Transverse colon (tissue), 4 donors: ENCODE measurements around the gene ZBTB7A. TPM values are rescaled to one million over a fixed set of nuclear protein-coding genes. Genes with fewer than 3 reads are reported as not detected.
"Not testable (repeated sequence)": the region's sequence is repeated elsewhere in the genome, so short reads cannot be mapped to it uniquely, and the experiment has no call there.

Experiments
- DNase-seq: peaks from one replicate; pipeline ENCODE4 v3.0.0-alpha.2; 2019
- H3K27ac ChIP-seq, 4 donors: fragments of 200-600 bp; sonication (generic); 2 replicates each; pipeline ENCODE4 v1.5.1; 2016 to 2018; ENCODE audit warnings: inconsistent platforms in 4 of 4
- H3K27me3 ChIP-seq: fragments of 200-600 bp; sonication (generic); 2 replicates; pipeline ENCODE4 v1.5.1; 2017; ENCODE audit warnings: inconsistent platforms
- H3K36me3 ChIP-seq, 4 donors: fragments of 200-600 bp; sonication (generic); 2 replicates each; pipeline ENCODE4 v1.5.1; 2017 to 2019; ENCODE audit warnings: inconsistent platforms in 4 of 4
- H3K4me1 ChIP-seq, 4 donors: fragments of 200-600 bp; sonication (generic); 2 replicates each; pipeline ENCODE4 v1.5.1; 2017 to 2020; ENCODE audit warnings: inconsistent platforms in 4 of 4
- H3K4me3 ChIP-seq, 4 donors: fragments of 200-600 bp; sonication (generic); 1 replicate in 1 of 4; 2 replicates in 3 of 4; pipeline versions ENCODE4 v1.5.1 to v1.6.1; 2017 to 2019; ENCODE audit warnings: inconsistent platforms in 4 of 4
- H3K9me3 ChIP-seq, 2 donors: fragments of 200-600 bp; sonication (generic); 2 replicates each; pipeline ENCODE4 v1.5.1; 2017 to 2019; ENCODE audit warnings: inconsistent platforms in 2 of 2
- EP300 ChIP-seq: sonication (generic); formaldehyde crosslinking; IDR thresholded peaks from one replicate; pipeline ENCODE4 v1.6.1; 2017; ENCODE audit warnings: antibody characterized with exemption, low read depth
- POLR2A ChIP-seq: fragments of 450-650 bp; IDR thresholded peaks from one replicate; pipeline ENCODE4 v1.6.1; 2016; ENCODE audit warnings: antibody characterized with exemption, mild to moderate bottlenecking, moderate library complexity
- POLR2AphosphoS5 ChIP-seq, 3 donors: sonication (generic); formaldehyde crosslinking; IDR thresholded peaks; one replicate each; pipeline ENCODE4 v1.6.1; 2016; ENCODE audit warnings: antibody characterized with exemption in 3 of 3
- WGBS, 2 donors: methylation state at CpG; one replicate each; pipeline ENCODE4 v1.1.5; 2018; ENCODE audit warnings: low coverage in 1 of 2; 5-methylcytosine and 5-hydroxymethylcytosine counted together
- in situ Hi-C, 4 donors: fragments of 200-750 bp; cut with MboI; loops; one replicate each; pipeline versions ENCODE4 v1.15.0 to v1.15.1; 2017; ENCODE audit warnings: low sequenced_read_pairs in 3 of 4, low pct_ligation_motif_present in 1 of 4, low pct_unique_long_range_greater_than_20kb in 1 of 4
- intact Hi-C: fragments of 100-400 bp; cut with DNase I; formaldehyde crosslinking; loops from one replicate; pipeline ENCODE4 v1.15.1; 2023; ENCODE audit warnings: low total_unique reads
- total RNA-seq, 4 donors: library from RNA; depleted of rRNA; stranded (reverse); fragments of >200 nt; gene quantifications; one replicate each; pipeline ENCODE4 v1.1.0, GENCODE V29; 2016
- TF ChIP-seq, protein P1 (sequence below), 5 experiments: fragments of 200-600 bp in 3 of 5; fragments of 450-650 bp in 2 of 5; sonication (generic) in 3 of 5; IDR thresholded peaks; 1 replicate in 2 of 5; 2 replicates in 3 of 5; pipeline ENCODE4 v1.5.1; 2016 to 2017; ENCODE audit warnings: antibody characterized with exemption in 5 of 5, inconsistent platforms in 3 of 5, mild to moderate bottlenecking in 2 of 5, moderate library complexity in 1 of 5

ZBTB7A gene
- total RNA-seq, 4 donors from 2014 or later = 101 to 224 (median 141) TPM

DNA sequence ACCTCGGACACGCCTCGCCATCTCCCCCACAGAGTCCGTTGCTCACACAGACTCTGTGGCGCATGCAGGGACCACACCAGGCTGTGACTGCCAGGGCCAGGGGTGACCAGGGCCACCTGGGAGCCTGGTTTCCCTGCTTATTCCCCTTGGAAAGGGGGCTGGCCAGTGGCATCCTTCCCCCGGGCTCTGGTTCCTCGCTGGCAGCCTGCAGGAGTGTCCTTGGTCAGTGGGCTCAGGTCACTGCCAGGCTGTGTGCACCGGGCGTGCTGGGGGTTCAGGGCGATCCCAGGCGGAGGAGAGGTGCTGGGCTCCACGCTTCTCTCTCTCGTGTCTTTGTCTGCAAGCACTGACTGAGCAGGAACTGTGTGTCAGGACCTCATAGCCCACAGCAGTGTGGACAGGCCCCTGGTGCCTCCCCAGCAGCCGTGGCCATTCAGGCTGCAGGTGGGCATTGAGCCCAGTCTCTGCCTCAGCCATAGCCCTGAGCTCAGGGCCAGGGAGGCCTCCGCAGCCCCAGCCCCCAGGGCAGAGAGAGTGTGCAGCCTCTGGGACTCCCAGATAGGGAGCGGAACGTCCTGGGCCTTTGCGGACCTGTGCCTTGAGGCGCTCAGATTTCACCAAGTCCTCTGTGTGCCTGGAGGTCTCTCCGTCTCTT is 52.7 kb downstream of the ZBTB7A start:
- WGBS, 2 donors = 97% methylated on average over 14 of the region's 20 CpGs; no CpG with 5 or more reads in 1 of the 2 donors
- Histone ChIP-seq H3K4me1 (peaks cover 39 to 73% (median 51%) of the 10 kb centered on the region in 4 donors), H3K36me3 (peaks cover 0 to 8% (median 0%) of the 10 kb centered on the region in 4 donors), H3K27ac (peak overlapping the region; percentile 59 to 82 (median 68)), H3K4me3 (no peak overlapping the region), H3K9me3 (no peaks in the 10 kb centered on the region), H3K27me3 (no peaks in the 10 kb centered on the region)
- no peak for DNase-seq
- in situ Hi-C loops (no loop called here), intact Hi-C loops (no loop called here)
- TF ChIP-seq, protein P1, sequence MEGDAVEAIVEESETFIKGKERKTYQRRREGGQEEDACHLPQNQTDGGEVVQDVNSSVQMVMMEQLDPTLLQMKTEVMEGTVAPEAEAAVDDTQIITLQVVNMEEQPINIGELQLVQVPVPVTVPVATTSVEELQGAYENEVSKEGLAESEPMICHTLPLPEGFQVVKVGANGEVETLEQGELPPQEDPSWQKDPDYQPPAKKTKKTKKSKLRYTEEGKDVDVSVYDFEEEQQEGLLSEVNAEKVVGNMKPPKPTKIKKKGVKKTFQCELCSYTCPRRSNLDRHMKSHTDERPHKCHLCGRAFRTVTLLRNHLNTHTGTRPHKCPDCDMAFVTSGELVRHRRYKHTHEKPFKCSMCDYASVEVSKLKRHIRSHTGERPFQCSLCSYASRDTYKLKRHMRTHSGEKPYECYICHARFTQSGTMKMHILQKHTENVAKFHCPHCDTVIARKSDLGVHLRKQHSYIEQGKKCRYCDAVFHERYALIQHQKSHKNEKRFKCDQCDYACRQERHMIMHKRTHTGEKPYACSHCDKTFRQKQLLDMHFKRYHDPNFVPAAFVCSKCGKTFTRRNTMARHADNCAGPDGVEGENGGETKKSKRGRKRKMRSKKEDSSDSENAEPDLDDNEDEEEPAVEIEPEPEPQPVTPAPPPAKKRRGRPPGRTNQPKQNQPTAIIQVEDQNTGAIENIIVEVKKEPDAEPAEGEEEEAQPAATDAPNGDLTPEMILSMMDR (IDR thresholded peaks at IDR 0.05) = no peak
- no peak for TF ChIP-seq POLR2AphosphoS5 (IDR thresholded peaks at IDR 0.05)

DNA sequence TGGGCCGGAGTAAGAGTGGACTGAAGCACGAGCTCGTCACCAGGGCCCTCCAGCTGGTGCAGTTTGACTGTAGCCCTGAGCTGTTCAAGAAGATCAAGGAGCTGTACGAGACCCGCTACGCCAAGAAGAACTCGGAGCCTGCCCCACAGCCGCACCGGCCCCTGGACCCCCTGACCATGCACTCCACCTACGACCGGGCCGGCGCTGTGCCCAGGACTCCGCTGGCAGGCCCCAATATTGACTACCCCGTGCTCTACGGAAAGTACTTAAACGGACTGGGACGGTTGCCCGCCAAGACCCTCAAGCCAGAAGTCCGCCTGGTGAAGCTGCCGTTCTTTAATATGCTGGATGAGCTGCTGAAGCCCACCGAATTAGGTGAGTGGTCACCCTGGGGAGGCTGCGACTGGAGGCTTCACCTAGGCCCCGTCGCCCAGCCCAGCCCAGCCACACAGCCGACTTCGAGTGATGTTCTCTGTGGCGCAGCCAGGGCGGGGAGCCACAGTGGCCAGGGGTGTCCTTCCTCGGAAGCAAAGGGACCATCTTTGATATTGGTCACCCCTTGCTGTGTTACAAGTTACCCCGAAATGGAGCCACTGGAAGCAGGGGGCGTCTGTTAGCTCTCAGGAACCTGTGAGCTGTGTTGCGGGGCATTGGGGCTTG is 53.6 kb downstream of the ZBTB7A start:
- Histone ChIP-seq H3K4me3 (no peak overlapping the region), H3K9me3 (no peaks in the 10 kb centered on the region), H3K4me1 (peaks cover 47 to 80% (median 60%) of the 10 kb centered on the region in 4 donors), H3K36me3 (peaks cover 0 to 8% (median 0%) of the 10 kb centered on the region in 4 donors), H3K27me3 (no peaks in the 10 kb centered on the region), H3K27ac (peak overlapping the region; percentile 62 to 82 (median 68))
- in situ Hi-C loops (no loop called here), intact Hi-C loops (no loop called here)
- 96% methylated on average over 32 of the region's 33 CpGs; no CpG with 5 or more reads in 1 of the 2 donors for WGBS, 2 donors
- TF ChIP-seq POLR2A = no peak
- TF ChIP-seq, protein P1 (IDR thresholded peaks at IDR 0.05) = no peak
- no peak for TF ChIP-seq EP300
- TF ChIP-seq POLR2AphosphoS5 (IDR thresholded peaks at IDR 0.05) = no peak
- DNase-seq = no peak

DNA sequence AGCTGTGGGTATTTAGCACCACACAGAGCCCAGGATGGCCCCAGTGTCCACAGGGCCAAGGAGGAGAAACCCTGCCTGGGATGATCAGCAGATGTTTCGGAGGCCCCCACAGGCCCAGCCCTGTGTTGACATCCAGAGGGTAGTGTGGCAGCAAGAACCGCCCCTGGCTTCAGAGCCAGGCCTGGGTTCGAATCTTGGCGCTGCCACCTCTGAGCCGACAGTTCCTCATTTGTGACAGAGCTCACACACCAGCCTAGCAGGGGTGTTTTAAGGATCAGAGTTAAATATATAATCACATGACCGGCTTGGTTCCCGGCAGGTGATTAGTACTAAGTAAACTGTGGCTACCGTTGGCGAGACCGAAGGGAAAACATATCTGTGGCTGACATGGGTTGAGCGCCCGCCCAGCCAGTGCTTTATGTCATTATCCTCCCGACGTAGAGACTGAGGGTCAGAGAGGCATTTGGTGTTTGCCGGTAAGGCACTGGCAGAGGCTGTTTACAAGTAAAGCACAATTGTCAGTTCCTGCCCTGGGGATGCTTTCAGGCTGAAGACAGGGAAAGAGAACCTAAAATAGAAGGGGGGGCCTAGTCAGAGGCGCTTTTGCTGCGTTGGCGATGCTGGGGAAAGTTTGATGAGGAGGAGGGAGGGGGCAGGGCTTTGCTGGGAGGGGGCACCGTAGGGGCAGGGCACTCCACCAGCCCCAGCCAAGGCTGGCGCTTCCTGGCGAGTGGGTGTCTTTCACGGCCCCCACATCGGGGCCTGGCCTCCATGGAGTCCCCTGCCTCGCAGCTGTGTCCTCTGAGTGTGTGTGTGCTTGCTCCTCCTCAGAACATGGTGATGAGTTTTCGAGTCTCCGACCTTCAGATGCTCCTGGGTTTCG is 54.4 kb downstream of the ZBTB7A start:
- 54% methylated on average over 27 of the region's 27 CpGs; no CpG with 5 or more reads in 1 of the 2 donors for WGBS, 2 donors
- in situ Hi-C loops (no loop called here), intact Hi-C loops (no loop called here)
- no peak overlapping the region for H3K4me3 ChIP-seq
- H3K27ac ChIP-seq = peak overlapping the region; percentile 62 to 82 (median 68)
- peaks cover 0 to 8% (median 0%) of the 10 kb centered on the region in 4 donors for H3K36me3 ChIP-seq
- H3K27me3 ChIP-seq = no peaks in the 10 kb centered on the region
- peaks cover 47 to 80% (median 60%) of the 10 kb centered on the region in 4 donors for H3K4me1 ChIP-seq
- DNase-seq = peak; percentile 38
- no peaks in the 10 kb centered on the region for H3K9me3 ChIP-seq
- TF ChIP-seq POLR2AphosphoS5 (IDR thresholded peaks at IDR 0.05) = peak in 2 of 3 donors; percentile 12 to 44
- TF ChIP-seq POLR2A = no peak
- TF ChIP-seq EP300 = no peak

DNA sequence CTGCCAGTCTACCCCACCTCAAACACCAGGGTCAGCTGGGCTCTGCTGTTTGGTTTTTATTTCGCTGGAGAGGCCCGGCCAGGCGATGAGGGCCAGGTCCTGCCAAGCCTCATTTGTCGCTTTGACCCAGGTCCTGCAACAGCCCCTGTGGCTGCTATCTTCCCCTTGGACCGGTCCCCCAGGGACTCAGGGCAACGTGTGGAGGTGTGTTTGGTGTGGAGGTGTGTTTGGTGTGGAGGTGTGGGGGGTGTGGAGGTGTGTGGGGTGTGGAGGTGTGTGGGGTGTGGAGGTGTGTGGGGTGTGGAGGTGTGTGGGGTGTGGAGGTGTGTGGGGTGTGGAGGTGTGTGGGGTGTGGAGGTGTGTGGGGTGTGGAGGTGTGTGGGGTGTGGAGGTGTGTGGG is 55.3 kb downstream of the ZBTB7A start:
- H3K4me3 ChIP-seq, in situ Hi-C loops, H3K36me3 ChIP-seq, H3K9me3 ChIP-seq, H3K27me3 ChIP-seq, DNase-seq, intact Hi-C loops: not testable (repeated sequence)
- H3K27ac ChIP-seq = peak overlapping the region; percentile 90 to 93 (median 91)
- peaks cover 50 to 83% (median 64%) of the 10 kb centered on the region in 4 donors for H3K4me1 ChIP-seq
- WGBS, 2 donors = 66% methylated on average over 6 of the region's 6 CpGs; no CpG with 5 or more reads in 1 of the 2 donors

DNA sequence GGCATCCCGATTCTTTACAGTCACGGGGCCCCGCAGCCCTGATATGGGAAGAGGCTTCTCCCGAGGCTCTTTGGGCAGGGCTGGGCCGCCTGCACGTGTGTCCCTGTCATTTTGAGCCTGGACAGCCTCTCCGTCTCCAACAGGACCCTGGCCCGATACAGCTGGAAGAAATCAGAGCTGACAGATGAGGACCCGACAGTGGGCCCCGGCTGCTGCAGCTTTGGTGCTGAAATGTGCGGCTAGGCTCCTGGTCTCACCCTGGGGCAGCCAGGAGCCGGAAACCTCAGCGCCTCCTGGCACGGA is 55.9 kb downstream of the ZBTB7A start:
- Histone ChIP-seq H3K27ac (peak overlapping the region; percentile 90 to 93 (median 91)), H3K4me3 (no peak overlapping the region)
- in situ Hi-C loops = no loop called here

More for the DNA sequence above, 55.9 kb downstream of the ZBTB7A start:
- Histone ChIP-seq H3K4me1 (peaks cover 51 to 77% (median 59%) of the 10 kb centered on the region in 4 donors), H3K27me3 (no peaks in the 10 kb centered on the region), H3K9me3 (no peaks in the 10 kb centered on the region), H3K36me3 (peaks cover 0 to 8% (median 0%) of the 10 kb centered on the region in 4 donors)
- TF ChIP-seq POLR2AphosphoS5 (IDR thresholded peaks at IDR 0.05) = no peak
- no peak for TF ChIP-seq POLR2A
- no peak for TF ChIP-seq EP300
- TF ChIP-seq, protein P1 (IDR thresholded peaks at IDR 0.05) = no peak
- intact Hi-C loops = no loop called here
- no peak for DNase-seq
- 79% methylated on average over 14 of the region's 14 CpGs; no CpG with 5 or more reads in 1 of the 2 donors for WGBS, 2 donors
